K562 (cell line): ENCODE measurements around the gene OLIG2. TPM values are rescaled to one million over a fixed set of nuclear protein-coding genes. Genes with fewer than 3 reads are reported as not detected.

Source experiments
- ATAC-seq: fragments of 200-7000 bp; cut with Tn5 transposase; 3 replicates; pipeline ENCODE4 v1.9.1; 2020; ENCODE audit warnings: moderate library complexity
- BruUV-seq: library from RNA; stranded (reverse); fragments of 400-500 nt; replicated peaks from 2 replicates; lab custom pipeline; 2021; lab: Mats Ljungman, UMichigan
- CTCF ChIA-PET: fragments of 300-600 bp; formaldehyde crosslinking; extraction: SDS; loops from one replicate; lab custom pipeline; 2021; ENCODE audit warnings: low intra/inter-chr PET ratio; lab: Yijun Ruan, JAX
- POLR2A ChIA-PET: fragments of 300-600, 350-650 bp; sonication (Branson Sonifier 250); formaldehyde crosslinking; extraction: SDS; loops from one replicate; lab custom pipeline; 2021; ENCODE audit warnings: antibody characterized with exemption, inconsistent platforms; lab: Yijun Ruan, JAX
- DNase-seq, 4 experiments: peaks; one replicate each; pipeline versions ENCODE4 v3.0.0 to v3.0.0-alpha.2; 2011 to 2018; ENCODE audit warnings: low spot score in 3 of 4, mixed read lengths in 3 of 4; ENCODE audit errors: extremely low read depth in 1 of 4
- FAIRE-seq: peaks from 2 replicates; lab custom pipeline; 2011; peaks lifted over from hg19 to GRCh38; lab: Jason Lieb, UNC
- H2AFZ ChIP-seq: 2 replicates; pipeline ENCODE4 v1.6.0; 2011; ENCODE audit warnings: low read depth, low read length, control low read depth, inconsistent platforms
- H3K27ac ChIP-seq: fragments of 200-600 bp; 3 replicates; pipeline ENCODE4 v1.8.0; 2011; ENCODE audit warnings: low read depth, mild to moderate bottlenecking, control low read depth, inconsistent platforms, low read length, moderate library complexity, mixed read lengths; ENCODE audit errors: extremely low read depth
- H3K27me3 ChIP-seq, 2 experiments: fragments of 300-600 bp in 1 of 2; 2 replicates in 1 of 2; 3 replicates in 1 of 2; pipeline versions ENCODE4 v1.6.0 to v1.8.0; 2011; ENCODE audit warnings: inconsistent platforms in 2 of 2, low read length in 2 of 2, mild to moderate bottlenecking in 1 of 2, mixed read lengths in 1 of 2, moderate library complexity in 1 of 2; ENCODE audit not compliant: control insufficient read depth in 2 of 2, insufficient read depth in 2 of 2
- H3K36me3 ChIP-seq: fragments of 300-600 bp; 3 replicates; pipeline ENCODE4 v1.8.0; 2011; ENCODE audit warnings: mild to moderate bottlenecking, low read length, inconsistent platforms; ENCODE audit not compliant: control insufficient read depth, insufficient read depth
- H3K4me1 ChIP-seq, 2 experiments: fragments of 200-600 bp in 1 of 2; replicated peaks in 1 of 2; 2 replicates in 1 of 2; 3 replicates in 1 of 2; pipeline versions ENCODE4 v1.5.1 to v1.8.0; 2011; ENCODE audit warnings: inconsistent platforms in 2 of 2, low read length in 2 of 2, mild to moderate bottlenecking in 1 of 2, mixed read lengths in 1 of 2, moderate library complexity in 1 of 2; ENCODE audit not compliant: control insufficient read depth in 2 of 2, insufficient read depth in 2 of 2
- H3K4me2 ChIP-seq: 2 replicates; pipeline ENCODE4 v1.6.1; 2011; ENCODE audit warnings: low read length, control low read depth, inconsistent platforms, mixed read lengths; ENCODE audit not compliant: insufficient read depth
- H3K4me3 ChIP-seq: fragments of 200-600 bp; sonication (generic), shearing (Covaris generic); 2 replicates; pipeline ENCODE4 v1.5.1; 2016; ENCODE audit warnings: control low read depth, inconsistent platforms
- H3K79me2 ChIP-seq: fragments of 200-600 bp; 3 replicates; pipeline ENCODE4 v1.8.0; 2011; ENCODE audit warnings: low read length, inconsistent platforms; ENCODE audit not compliant: control insufficient read depth, insufficient read depth
- H3K9ac ChIP-seq, 2 experiments: 2 replicates each; pipeline versions ENCODE4 v1.6.0 to v1.6.1; 2011; ENCODE audit warnings: low read depth in 2 of 2, low read length in 2 of 2, control low read depth in 1 of 2, inconsistent platforms in 1 of 2, mild to moderate bottlenecking in 1 of 2, mixed read lengths in 1 of 2; ENCODE audit not compliant: insufficient read depth in 1 of 2
- H3K9me1 ChIP-seq: one replicate; pipeline ENCODE4 v1.6.0; 2011; ENCODE audit warnings: inconsistent platforms, mild to moderate bottlenecking, low read length, moderate library complexity; ENCODE audit not compliant: control insufficient read depth, insufficient read depth
- H3K9me3 ChIP-seq: replicated peaks from 2 replicates; pipeline ENCODE4 v1.5.1; 2011; ENCODE audit warnings: low read depth, low read length, inconsistent platforms; ENCODE audit not compliant: control insufficient read depth, insufficient read depth
- H4K20me1 ChIP-seq: replicated peaks from 2 replicates; pipeline ENCODE4 v1.6.1; 2011; ENCODE audit warnings: low read length, inconsistent platforms, mixed read lengths; ENCODE audit not compliant: control insufficient read depth, insufficient read depth
- ETV5 ChIP-seq: sonication (generic); formaldehyde crosslinking; IDR thresholded peaks from 2 replicates; pipeline ENCODE4 v1.4.0; 2020; ENCODE audit warnings: low read depth, mild to moderate bottlenecking, missing genetic modification reagents
- NONO ChIP-seq, 2 experiments: fragments of 200-400 bp in 1 of 2; fragments of 450-650 bp in 1 of 2; formaldehyde crosslinking in 1 of 2; IDR thresholded peaks; 2 replicates each; pipeline ENCODE4 v1.6.1; 2017; ENCODE audit warnings: low read depth in 2 of 2, mild to moderate bottlenecking in 2 of 2, moderate library complexity in 2 of 2, low read length in 1 of 2
- NR4A1 ChIP-seq, 2 experiments: fragments of 250-450 bp in 1 of 2; fragments of 450-650 bp in 1 of 2; sonication (Bioruptor Pico) in 1 of 2; IDR thresholded peaks; 2 replicates each; pipeline versions ENCODE4 v1.4.0 to v1.6.1; 2016 to 2020; ENCODE audit warnings: mild to moderate bottlenecking in 2 of 2, missing compliant biosample characterization in 1 of 2, missing genetic modification characterization in 1 of 2, moderate library complexity in 1 of 2
- RBM22 ChIP-seq: fragments of 200-400 bp; formaldehyde crosslinking; IDR thresholded peaks from 2 replicates; pipeline ENCODE4 v1.6.1; 2018; ENCODE audit warnings: low read length, low read depth; ENCODE audit not compliant: poor library complexity, severe bottlenecking
- ZC3H11A ChIP-seq: IDR thresholded peaks from 2 replicates; pipeline ENCODE4 v1.6.1; 2012; ENCODE audit warnings: low read depth, low read length, improper control_type of control experiment
- ZNF239 ChIP-seq: fragments of 250-450 bp; sonication (Bioruptor Pico); IDR thresholded peaks from 2 replicates; pipeline ENCODE4 v1.4.0; 2020; ENCODE audit warnings: mild to moderate bottlenecking
- WGBS: fragments of 100-300 bp; shearing (Covaris generic); methylation state at CpG from one replicate; pipeline ENCODE4 v1.1.6; 2016; ENCODE audit warnings: low coverage, mixed read lengths; ENCODE audit not compliant: insufficient coverage; ENCODE audit errors: missing lambda C conversion rate; 5-methylcytosine and 5-hydroxymethylcytosine counted together
- in situ Hi-C: fragments of 300-500 bp; cut with MboI; formaldehyde crosslinking; loops from 4 replicates; pipeline ENCODE4 v1.15.0; 2018; ENCODE audit warnings: inconsistent platforms, mixed read lengths
- intact Hi-C: fragments of 100-400 bp; cut with micrococcal nuclease; formaldehyde crosslinking; loops from 2 replicates; pipeline ENCODE4 v1.14.2; 2022
- polyA plus RNA-seq, 8 experiments: library from polyadenylated mRNA; depleted of rRNA in 4 of 8; stranded (reverse) in 5 of 8; unstranded in 3 of 8; fragments of >200 nt; fragmentation: Nextera tagmentation in 2 of 8; fragmentation: Illumina TruSeq in 1 of 8; extraction: Ambion mirVana in 2 of 8; extraction: Trizol in 1 of 8; gene quantifications; 2 replicates each; pipeline versions ENCODE4 v1.2.1 to v1.2.3, GENCODE V29; 2011 to 2014; ENCODE audit warnings: inconsistent platforms in 1 of 8, missing spikeins in 1 of 8
- total RNA-seq, 7 experiments: library from RNA; depleted of rRNA in 6 of 7; stranded (reverse); fragments of >200 nt in 6 of 7; fragmentation: Illumina TruSeq in 2 of 7; extraction: Trizol in 2 of 7; gene quantifications; 2 replicates each; pipeline versions ENCODE4 v1.2.1 to v1.2.3, GENCODE V29; 2011 to 2021; ENCODE audit warnings: low replicate concordance in 1 of 7

OLIG2 gene
- total and polyA plus RNA-seq, 9 of the 15 experiments (the other 6 are each of a cell fraction or from before 2014, with no cell fraction given), result not detected

GRCh38 chr21:32990666-32991065 lies 35.1 kb upstream of the OLIG2 start:
- Histone ChIP-seq H3K36me3 (no peaks in the 10 kb centered on the region), H4K20me1 (no peaks in the 10 kb centered on the region), H3K9ac (no peak overlapping the region), H3K4me2 (no peak overlapping the region), H3K4me3 (no peak overlapping the region), H3K27ac (no peak overlapping the region), H3K4me1 (no peaks in the 10 kb centered on the region), H2AFZ (no peak overlapping the region)
- CTCF ChIA-PET, result interaction anchor here (0.7 kb wide), 1 partner anchor 192 kb away, joined by 5 read pairs; no protein-coding TSS in a partner anchor
- no peak for DNase-seq
- in situ Hi-C loops (no loop called here), intact Hi-C loops (no loop called here)
- no TSS peak for BruUV-seq
- no peak for FAIRE-seq
- no peak for ATAC-seq
- 2% methylated on average over 6 of the region's 6 CpGs for WGBS
- TF ChIP-seq ZC3H11A (no peak), NR4A1 (CRISPR knock-in tag; IDR thresholded peaks at IDR 0.05) (no peak), NR4A1 (tag; IDR thresholded peaks at IDR 0.05) (no peak), NONO (IDR thresholded peaks at IDR 0.05; ENCODE audit: low read depth in 2 of 2, low read length in 1 of 2) (no peak), RBM22 (no peak), ZNF239 (CRISPR knock-in tag) (no peak), ETV5 (CRISPR knock-in tag) (no peak)
- TF ChIP-seq, all 486 proteins: peak for 0
- Histone ChIP-seq H3K9me3 (no peaks in the 10 kb centered on the region), H3K9me1 (no peaks in the 10 kb centered on the region), H3K79me2 (no peaks in the 10 kb centered on the region), H3K27me3 (peaks cover 7 to 10% of the 10 kb centered on the region in 2 experiments; a peak in 2 of 5 replicates)
- POLR2A ChIA-PET, result interaction anchor here (1.0 kb wide), 1 partner anchor 26 kb away, joined by 6 read pairs; no protein-coding TSS in a partner anchor
